HEK293 (cell line): ENCODE data around the gene APOBR.

Experiments used
- ZBTB8A ChIP-seq: fragments of 450-650 bp; formaldehyde crosslinking; IDR thresholded peaks from 2 replicates; pipeline ENCODE4 v1.5.1; 2016; ENCODE audit warnings: missing biosample characterization, missing genetic modification characterization
- ZNF658 ChIP-seq: fragments of 450-650 bp; formaldehyde crosslinking; IDR thresholded peaks from 2 replicates; pipeline ENCODE4; 2016; ENCODE audit warnings: missing biosample characterization, missing genetic modification characterization

DNA sequence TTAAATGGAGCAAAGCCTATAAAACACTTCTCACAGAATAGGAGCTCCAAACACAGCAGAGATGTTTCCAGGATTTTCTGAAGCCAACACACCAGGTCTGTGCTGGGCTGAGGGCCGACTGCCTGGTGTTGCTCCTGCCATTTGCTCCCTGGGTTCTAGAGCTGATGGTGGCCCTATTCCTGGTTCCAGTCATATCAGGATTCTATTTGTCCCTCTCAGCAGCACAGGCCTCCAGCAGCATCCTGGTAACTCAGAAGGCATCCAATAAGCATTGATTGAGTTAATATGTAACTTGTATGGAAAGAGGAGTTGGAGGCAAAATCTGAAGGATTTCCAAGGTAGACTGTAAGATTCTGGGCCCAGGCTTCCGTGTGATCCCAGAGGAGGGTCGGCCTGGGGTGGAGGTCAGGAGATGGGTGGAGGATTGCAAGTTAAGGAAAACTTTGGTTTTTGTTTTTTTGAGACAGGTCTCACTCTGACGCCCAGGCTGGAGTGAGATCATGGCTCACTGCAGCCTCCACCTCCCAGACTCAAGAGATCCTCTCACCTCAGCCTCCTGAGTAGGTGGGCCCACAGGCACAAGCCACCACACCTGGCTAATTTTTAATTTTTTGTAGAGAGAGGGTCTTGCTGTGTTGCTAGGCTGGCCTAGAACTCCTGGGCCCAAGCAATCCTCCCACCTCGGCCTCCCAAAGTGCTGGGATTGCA is 38.7 kb downstream of the APOBR start:
- TF ChIP-seq ZNF658 (tag by site-specific recombination) (no peak), ZBTB8A (tag by site-specific recombination) (no peak)
